CMK (cell line): Measurements from ENCODE around the gene TH.

Source experiments
- DNase-seq: peaks from one replicate; pipeline ENCODE4 v3.0.0-alpha.2; 2010; ENCODE audit warnings: low read depth

TH gene

DNA sequence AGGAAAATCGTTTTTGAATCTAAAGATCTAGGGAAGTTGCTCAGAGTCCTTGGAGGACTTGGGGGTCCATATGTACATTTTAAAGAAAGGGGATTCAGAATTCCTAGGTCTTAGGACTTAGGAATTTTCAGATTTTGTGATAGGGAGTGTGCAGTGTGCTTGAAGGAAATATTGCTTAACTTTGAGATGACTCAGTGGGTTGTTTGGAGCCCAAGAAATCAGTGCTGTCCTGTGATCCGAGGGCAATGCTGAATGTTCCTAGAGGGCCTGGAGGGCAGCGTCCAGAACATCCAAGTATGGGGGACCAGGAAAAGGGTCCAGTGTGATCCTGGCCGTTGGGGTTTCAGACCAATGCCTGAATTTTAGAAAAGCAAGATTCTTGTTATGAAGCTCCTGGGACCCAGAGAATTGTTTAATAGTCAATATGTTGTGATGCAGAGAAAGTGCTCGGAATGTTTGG lies 29.3 kb downstream of the TH start:
- no peak for DNase-seq

DNA sequence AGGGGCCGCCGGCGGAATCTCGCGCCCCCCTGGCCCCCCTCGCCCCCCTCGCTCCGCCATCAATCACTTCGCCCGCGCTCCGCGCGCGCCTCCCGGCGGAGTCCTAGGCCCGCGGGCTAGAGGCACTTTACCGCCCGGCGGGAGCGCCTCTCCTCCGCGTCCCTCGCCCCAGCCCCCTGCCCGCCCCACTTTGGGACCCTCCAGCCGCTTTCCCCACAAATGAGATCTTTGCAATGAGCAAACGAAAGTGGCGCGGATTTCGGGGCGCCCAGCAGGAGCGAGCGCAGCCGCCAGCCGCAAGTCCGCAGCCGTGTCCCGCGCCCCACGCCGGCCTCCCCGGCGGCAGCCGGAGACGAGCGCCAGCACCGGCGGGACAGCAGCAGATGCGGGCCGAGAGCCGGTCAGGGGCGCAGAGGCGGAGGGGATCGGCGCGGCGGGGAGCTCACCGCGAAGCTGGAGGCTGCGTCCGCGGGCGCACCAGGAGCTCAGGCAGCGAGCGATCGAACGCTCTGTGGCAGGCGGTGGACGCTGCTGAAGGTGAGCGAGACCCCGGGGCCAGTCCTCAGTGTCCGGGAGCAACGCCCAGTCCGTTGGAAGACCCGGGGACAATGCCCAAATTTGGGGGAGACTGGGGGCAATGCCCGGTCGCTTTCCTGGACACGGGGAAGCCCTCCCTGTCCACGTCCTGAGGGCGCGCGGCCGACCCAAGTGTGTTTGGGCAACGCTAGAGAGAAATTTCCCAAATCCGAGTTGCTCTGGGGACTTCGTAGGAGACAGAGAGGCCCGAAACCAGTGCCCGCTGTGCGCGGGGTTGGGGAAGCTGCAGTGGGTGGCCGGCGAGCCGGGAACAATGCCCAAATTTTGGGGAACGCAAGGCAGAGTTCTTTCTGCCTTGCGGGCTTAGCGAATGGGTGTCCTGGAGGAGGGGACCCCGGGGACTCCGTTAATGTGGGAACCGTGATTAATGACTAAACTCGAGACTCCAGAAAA lies 30.9 kb downstream of the TH start:
- no peak for DNase-seq

DNA sequence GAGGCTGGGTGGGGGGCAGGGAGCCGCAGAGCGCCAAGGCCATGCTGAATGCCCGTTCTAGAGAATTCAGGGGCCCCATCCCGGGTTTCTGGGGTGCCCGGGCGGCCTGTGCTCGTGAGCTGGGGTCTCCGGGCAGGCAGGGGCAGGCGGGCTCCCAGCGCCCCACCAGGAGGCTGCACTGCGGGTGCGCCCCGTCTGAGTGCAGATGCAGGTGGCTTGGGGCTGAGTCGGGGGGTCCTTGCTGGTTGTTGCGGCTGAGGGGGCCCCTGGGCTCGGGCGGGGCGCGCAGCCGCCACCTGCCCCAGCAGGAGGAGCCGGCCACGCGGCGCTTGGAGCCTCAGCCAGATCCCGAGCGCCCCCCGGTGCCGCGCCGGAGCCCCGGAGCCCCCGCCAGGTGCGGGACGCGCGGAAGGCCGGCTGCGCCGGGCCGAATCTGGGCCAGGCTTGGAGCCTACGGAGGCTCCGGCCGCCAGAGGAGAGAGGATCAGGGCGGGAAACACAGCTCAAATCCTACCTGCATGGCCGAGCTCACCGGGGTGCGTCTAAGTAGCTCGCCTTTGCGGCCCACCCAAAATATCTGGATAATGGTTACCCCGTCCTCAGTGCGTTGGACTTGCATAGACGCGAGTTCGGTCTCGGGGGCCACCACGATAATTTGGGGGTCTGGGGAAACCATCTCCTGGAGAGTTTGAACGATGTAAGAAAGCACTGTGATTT lies 31.8 kb downstream of the TH start:
- no peak for DNase-seq

DNA sequence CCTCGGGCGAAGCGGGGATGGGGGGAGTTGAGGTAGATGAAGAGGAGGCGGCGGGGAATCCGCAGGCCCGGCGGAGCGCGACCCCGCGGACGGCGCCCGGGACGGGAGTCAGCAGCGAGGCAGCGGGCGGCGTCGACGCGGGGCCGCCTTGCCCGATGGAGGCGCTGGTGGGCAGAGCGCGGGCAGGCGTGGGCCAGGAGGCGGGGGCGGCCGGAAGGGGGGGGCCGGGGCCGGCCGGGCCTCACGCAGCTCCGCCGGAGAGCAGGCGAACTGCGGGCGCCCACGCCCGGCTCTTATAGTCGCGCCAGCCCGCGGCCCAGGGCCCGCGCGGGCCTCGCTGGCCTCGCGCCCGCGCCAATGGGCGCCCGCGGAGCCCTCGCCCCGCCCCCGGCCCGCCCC lies 32.5 kb downstream of the TH start, which contains the start of gene IGF2:
TSS of gene IGF2 (minus strand) at position 267 of the 399 bp plus-strand sequence. CDS start 3,866 bp downstream, outside the sequence.
- no peak for DNase-seq

DNA sequence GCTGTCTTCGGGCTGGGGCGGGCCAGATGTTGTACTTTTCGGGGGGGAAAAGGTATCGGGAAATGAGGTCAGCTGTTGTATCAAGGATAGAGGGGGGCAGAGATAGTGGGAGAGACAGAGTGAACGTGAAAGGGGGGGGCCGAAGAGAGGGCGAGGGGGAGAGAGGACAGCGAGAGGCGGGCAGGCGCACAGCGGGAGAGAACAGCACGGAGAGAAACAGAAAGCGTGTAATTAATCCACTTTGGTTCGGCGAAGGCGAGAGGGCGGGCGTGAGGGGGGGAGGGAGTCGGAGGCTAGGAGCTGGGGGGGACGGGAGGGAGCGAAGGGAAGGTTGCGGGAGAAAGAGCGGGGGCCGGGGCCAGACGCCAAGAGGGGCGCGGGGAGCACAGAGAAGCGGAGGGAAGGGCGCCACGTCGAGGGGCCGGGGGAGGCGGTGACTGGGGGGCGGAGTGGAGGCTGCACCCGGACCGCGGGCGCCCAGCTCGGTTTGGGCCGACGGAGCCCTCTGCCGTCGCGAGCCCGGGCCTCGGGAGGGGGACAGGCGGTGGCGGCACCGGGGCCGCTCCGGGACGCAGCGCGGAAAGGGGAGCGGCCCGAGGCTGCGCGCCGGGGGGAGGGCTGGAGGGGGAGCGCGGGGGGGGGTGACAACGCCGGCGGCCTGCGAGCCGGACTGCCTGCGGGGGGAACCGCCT lies 33.0 kb downstream of the TH start:
- DNase-seq: no peak

DNA sequence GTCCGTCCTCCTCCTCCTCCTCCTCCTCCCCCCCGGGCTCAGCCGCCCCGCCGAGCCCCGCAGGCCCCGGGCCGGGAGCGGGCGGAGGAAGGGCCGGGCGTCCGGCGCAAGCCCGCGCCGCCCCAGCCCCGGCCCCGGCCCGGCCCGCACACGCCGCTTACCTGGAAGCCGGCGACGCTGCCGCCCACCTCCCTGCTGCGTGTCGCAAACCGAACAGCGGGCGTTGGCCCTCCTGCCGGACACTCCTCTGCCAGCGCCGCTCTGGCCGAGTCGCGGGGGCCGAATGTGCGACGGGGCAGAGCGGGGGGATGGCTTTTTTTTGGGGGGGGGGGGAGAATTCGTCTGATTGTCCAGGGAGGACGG lies 33.6 kb downstream of the TH start:
- DNase-seq: no peak

DNA sequence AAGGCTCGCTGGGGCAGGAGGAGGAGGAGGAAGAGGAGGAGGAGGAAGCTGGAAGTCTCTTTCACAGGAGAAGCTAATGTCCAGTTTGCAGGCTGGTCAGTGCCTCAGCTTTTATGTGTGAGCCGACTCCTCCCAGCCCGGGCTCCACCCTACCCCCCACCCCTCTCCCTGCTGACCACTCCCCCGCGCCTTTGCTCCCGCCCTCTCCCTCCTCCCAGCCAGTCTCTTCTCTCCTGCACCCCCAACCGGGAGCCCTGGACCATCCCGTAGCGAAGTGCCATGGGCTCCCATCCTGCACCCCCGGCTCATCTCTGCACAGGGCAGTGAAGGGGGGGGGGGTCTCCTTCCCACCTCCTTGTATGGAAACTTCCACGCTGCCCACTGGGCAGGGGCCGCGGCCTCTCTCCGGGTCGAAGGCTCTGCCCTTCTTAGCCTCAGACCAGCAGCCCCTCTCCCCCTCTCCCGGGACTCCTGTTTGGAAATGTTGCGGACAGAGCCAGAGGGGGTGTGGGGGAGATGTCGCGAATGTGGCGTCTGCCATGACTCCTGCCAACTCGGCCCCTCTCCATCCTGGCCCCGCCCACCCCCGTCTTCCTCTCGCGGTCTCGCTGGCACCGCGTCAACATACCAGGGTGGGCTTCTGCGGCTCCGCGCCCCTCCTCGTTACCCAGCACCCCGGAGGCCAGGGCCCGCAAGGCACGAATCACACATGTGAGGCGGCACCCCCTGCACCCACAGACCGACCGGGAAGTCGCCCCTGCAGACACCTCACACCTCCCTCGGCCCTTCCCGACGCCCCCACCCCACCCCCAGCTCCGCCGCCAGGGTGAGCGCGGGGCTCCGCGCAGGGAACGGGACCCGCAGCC lies 34.2 kb downstream of the TH start:
- no peak for DNase-seq

DNA sequence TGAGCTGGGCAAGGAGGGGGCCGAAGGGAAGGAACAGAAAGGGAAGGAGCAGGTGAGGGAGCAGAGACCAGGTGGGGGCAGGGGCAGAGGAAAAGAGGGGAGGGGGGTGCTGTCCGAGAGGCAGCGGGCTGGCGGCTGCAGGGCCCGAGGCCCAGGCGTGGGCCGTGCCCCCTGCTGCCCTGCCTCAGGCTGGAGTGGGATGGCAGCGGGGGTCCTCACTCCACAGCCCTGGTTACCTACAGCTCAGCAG lies 34.7 kb downstream of the TH start:
- no peak for DNase-seq

DNA sequence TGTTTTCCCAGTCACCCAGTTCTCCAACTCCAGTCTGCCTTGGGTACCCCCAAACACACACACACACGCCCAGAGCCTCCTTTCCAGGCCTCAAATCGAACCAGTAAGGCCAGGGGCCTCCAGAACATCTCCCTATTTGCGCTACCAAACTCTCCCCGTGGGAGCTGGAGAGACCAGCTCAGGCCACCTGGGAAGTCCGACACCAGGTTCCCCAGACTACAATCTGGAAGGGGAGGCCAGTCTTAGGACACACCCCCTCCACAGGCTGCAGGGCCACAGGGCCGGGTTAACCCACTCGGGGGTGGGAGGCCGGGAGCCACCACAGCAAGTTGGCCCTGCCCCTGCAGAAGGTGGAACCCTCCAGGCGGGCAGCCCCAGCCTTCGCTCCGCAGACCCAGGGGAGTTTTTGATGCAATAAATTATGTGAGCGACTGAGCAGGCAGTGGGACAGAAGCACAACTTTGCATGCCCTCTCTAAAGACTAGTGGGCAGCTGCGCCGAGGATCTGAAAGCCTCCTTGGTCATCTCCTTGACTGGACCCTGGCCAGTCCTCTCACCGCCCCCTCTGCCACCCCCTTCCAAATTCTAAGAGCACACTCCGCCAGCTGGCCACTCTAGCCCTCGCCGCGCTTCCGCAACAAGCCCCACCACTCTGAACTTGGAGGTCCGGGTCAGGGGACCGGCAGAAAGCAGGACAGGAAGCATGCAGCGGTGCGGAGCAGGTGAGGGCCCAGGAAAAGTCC lies 35.2 kb downstream of the TH start:
- DNase-seq: no peak

DNA sequence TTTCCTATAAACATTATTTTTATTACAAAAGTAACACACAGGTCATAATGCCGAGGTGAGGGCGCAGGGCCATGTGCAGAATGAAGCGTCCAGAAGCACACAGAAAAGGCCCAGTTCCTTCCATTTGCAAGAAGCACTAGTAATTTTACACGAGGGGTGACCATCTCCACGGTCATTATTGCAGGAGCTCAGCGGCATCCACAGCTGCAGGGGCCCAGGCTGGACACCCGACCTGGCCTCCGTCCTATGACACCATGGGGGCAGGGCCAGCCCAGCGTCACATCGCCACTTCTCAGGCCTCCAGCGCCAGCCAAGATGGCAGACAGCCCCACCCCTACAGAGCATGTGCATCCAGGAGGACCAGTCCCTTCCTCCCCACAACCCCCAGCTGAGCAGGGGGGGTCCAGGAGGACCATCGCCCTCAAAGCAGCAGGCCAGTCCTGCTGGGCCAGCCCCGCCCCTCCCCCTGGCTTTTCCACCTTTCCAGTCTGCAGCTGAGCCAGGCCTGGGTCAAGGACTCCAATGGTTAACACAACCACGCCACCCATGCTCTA lies 35.9 kb downstream of the TH start:
- DNase-seq: no peak

DNA sequence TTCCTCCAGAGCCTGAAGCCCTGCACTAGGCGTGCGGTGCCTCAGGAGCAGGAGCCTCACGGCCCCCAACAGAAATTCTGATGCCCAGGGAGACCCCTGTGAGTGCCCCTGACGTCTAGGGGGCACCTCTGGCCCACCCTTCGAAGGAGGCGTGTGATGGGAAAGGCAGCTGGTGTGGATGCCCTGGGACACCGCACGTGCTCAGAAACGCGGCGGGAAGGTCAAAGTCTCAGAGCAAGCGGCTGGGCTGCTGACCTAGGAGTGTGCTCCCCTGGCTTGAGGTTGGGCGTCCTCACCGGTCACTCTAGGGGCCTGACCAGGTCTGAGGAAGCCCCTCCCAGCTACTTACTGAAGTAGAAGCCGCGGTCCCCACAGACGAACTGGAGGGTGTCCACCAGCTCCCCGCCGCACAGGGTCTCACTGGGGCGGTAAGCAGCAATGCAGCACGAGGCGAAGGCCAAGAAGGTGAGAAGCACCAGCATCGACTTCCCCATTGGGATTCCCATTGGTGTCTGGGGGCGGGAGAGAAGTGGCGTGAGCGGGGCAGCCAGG lies 36.5 kb downstream of the TH start:
- no peak for DNase-seq

DNA sequence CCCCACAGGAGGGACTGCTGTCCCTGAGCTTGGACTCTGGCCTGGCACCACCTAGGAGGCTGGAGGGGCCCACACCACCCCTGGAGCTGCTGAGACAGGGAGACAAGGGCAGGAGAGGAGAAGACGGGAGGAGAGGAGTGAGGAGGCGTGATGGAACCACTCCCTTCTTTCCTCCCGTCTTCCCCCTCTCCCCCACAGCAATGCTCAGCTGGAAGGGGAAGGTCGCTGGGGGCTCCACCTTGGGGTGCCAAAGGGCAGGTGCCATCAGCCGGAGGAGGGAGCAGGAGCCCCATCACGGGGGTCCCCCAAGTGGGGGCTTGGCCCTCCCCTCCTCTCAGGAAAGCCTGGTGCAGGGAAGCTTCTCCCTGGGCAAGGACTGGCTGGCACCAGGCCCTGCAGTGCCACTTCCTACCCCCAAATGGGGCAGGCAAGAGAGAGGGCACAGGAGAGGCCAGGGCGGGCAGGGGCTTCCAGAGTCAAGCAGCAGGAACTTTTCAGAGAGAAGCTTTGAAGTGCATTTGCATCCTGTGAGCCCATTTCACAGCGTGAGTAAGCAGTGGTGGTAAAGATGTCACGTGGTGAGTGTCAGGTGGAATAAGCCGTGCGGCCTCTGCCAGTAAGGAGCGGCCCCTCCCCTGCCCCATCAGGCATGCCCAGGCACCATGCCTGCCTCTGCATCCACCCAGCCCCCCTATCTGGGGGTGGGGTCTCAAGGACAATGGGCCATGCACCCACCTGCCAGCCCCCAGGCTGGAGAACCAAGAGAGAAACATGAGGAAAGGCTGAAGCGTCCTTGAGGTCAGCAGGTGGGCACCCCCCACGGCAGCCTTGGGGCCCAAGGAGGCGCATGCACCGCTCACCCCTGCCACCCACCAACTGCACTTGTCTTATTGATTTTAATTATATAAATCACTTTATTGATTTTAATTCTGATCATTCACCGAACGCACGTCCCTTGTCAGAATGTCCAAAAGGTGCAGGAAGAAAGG lies 37.3 kb downstream of the TH start:
- no peak for DNase-seq

DNA sequence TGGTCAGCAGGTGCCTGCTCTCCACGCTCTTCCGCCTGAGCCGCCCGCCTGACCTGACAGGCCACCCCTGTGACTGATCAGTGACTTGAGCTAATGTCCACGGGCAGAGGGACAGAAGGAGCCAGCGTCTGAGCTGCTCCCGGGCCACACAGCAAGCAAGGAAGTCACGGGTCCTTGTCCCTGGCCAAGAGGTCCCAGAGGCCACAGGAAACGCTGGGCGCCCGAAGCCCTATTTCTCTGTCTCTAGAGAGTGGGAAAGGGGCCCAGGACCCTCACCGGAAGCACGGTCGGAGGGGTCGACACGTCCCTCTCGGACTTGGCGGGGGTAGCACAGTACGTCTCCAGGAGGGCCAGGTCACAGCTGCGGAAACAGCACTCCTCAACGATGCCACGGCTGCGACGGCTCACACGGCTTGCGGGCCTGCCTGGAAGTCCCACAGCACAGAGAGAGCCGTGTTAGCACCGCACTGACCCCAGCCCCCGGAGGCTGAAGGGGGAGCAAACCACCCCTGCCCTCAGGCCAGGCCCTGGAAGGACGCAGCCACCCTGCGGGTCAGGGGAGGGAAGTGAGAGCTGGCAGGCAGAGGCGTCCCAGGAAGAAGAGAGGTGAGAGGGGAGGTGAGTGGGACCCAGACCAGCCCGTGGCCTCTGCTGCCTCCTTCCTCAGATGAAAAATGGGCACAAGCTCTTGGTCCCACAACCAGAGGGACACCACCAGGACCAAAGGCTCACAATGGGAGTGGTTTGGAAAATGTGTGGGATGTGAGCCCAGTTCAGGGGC lies 38.2 kb downstream of the TH start:
- no peak for DNase-seq

DNA sequence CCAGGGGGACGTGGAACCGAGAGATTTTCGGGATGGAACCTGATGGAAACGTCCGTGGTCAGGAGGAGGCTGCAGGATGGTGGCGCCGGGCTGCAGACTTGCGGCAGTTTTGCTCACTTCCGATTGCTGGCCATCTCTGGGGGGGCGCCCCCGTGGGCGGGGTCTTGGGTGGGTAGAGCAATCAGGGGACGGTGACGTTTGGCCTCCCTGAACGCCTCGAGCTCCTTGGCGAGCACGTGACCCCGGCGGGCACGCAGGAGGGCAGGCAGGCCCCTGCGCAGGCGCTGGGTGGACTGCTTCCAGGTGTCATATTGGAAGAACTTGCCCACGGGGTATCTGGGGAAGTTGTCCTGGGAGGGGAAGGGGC lies 38.8 kb downstream of the TH start:
- DNase-seq: no peak

DNA sequence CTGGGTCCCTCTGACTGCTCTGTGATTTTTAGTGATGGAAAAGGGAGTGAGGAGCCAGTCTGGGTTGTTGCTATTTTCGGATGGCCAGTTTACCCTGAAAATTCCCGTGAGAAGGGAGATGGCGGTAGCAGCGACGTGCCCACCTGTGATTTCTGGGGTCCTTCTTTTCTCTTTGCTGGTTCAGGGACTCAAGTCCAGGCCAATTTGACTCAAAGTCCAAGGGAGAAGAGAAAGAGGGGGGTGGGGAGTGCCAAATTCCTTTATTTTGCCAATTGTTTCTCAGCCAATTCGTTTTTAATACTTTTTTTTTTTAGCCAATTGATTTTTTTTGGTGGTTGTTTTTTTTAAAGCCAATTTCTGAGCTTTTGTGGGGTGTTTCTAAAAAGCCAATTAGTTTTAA lies 39.4 kb downstream of the TH start:
- DNase-seq: no peak

DNA sequence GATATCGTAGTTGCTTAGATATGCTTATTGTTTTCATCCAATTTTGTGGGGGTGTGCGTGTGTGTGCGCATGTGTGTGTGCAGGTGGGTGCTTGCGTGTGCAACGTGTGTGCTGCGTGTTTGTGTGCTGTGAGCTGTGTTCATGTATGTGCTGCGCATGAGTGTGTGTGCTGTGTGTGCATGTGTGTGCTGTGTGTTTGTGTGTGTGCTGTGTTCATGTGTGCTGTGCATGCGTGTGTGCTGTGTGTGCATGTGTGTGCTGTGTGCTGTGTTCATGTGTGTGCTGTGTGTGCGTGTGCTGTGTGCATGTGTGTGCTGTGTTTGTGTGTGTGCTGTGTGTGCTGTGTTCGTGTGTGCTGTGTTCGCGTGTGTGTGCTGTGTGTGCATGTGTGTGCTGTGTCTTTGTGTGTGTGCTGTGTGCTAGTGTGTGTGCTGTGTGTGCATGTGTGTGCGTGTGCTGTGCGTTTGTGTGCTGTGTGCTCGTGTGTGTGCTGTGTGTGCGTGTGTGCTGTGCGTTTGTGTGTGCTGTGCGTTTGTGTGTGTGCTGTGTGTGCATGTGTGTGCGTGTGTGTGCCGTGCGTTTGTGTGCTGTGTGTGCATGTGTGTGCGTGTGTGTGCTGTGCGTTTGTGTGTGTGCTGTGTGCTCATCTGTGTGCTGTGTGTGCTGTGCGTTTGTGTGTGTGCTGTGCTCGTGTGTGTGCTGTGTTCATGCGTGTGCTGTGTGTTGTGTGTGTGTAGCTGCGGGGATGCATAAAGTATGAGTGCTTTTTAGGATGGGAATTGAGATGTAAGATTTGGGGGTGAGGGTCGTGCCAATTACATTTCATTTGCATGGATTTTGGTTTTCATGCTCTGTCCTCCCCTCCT lies 40.0 kb downstream of the TH start:
- no peak for DNase-seq

DNA sequence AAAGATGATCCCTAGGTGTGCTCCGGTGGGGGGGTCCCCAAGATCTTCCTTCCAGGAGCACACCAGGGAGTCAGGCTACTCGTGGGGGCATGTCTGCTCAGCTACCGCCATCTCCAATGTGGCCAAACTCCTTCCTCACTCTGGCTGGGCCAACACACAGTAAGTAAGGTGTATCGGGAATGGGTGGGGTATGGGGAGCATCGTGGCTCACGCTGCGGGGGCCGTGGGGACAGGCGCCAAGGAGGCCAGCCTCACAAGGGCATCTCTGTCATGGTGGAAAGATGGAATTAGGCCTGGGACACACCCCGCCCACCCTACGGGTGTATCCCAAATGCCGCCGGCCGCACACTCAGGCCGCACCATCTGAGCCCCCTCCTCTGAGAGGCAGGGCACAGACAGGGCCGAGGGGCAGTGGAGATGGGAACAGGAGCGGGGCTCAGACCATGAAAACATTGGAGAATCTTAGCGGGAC lies 40.7 kb downstream of the TH start:
- DNase-seq: no peak
